ENCODE results near the gene CTBP1. TPM values are rescaled to one million over a fixed set of nuclear protein-coding genes. Genes with fewer than 3 reads are reported as not detected.

Gene CTBP1
- total and polyA plus RNA-seq, 9 of the 15 experiments (the other 6 are each of a cell fraction or from before 2014, with no cell fraction given), result 14.5 to 162 (median 68.2) TPM

DNA sequence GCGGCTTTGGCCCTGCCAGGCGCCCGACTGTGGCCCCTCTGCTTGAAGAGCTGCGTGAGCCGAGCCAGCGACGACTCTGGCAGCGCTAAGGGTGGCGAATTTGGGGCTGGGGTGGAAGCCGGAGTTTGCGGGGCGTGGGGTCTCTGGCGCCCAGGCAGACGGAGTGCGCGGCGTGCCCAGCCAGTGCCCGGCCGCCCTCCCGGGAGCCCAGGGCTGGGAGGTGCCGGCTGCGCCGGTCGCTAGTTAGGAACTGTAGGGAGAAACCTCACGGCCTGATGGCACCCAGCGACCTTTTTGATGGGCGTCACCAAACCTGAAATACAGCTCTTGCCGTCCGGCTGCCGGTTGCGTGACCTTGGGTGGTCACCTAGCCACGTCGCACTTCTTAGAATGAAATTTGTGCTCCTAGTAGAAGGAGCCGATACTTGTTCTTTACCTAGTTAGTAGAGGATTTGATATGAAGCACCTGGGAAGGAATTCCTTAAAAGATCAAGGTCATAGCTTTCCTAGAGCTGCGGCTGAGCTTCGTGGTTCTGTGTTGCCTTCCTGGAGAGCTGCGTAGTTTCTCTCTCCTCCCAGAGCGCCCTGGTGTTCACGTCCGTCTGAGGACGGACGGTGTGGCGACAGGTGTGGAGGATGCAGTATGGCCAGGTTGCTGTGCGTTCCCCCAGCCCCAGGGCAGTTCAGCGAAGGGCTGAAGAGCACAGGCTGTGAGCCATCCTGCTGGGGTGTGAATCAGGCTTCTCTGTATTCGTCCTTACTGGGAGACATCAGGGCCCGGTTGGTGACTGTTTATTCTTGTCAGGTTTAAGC, 41.4 kb upstream of the CTBP1 start (continued):
- TF ChIP-seq YY1 (IDR thresholded peaks at IDR 0.05; ENCODE audit: borderline replicate concordance in 1 of 3, control insufficient read depth in 1 of 3, extremely low read depth in 1 of 3, insufficient read depth in 3 of 3, insufficient read length in 1 of 3, insufficient replicate concordance in 2 of 3, low read depth in 1 of 3, low read length in 2 of 3) (no peak), CXXC5 (CRISPR knock-in tag; IDR thresholded peaks at IDR 0.05) (no peak), ZC3H4 (CRISPR knock-in tag; IDR thresholded peaks at IDR 0.05; ENCODE audit: borderline replicate concordance) (peak; percentile 48; the same call in 1 of the 2 replicates), GABPB2 (CRISPR knock-in tag; conservative IDR thresholded peaks at IDR 0.05) (no peak), MAFG (tag; conservative IDR thresholded peaks at IDR 0.05) (no peak), ZBTB8A (IDR thresholded peaks at IDR 0.05; ENCODE audit: partially characterized antibody) (no peak), RBBP5 (IDR thresholded peaks at IDR 0.05; ENCODE audit: borderline replicate concordance, insufficient read depth, low read length, poor library complexity, severe bottlenecking) (peak; percentile 74), CHD1 (IDR thresholded peaks at IDR 0.05; ENCODE audit: low read length) (peak; percentile 77), NFRKB (IDR thresholded peaks at IDR 0.05; ENCODE audit: low read depth) (no peak), PHF21A (IDR thresholded peaks at IDR 0.05; ENCODE audit: borderline replicate concordance, low read depth) (no peak), CCAR2 (IDR thresholded peaks at IDR 0.05; ENCODE audit: low read depth, low read length) (no peak), LEF1 (IDR thresholded peaks at IDR 0.05) (no peak), HMGN3 (IDR thresholded peaks at IDR 0.05; ENCODE audit: borderline replicate concordance, extremely low read depth, insufficient read length, low read depth, low read length) (no peak), ZNF12 (CRISPR knock-in tag; IDR thresholded peaks at IDR 0.05) (no peak), RFX1 (IDR thresholded peaks at IDR 0.05) (no peak), POU5F1 (IDR thresholded peaks at IDR 0.05; ENCODE audit: borderline replicate concordance, low read depth, low read length, partially characterized antibody) (no peak), ADNP (tag; IDR thresholded peaks at IDR 0.05) (no peak), MYNN (IDR thresholded peaks at IDR 0.05) (0 out of 2 replicates have a peak, but pooled peaks have one; percentile 1), MYNN (CRISPR knock-in tag; IDR thresholded peaks at IDR 0.05) (no peak), ZNF766 (CRISPR knock-in tag; conservative IDR thresholded peaks at IDR 0.05) (0 out of 2 replicates have a peak, but pooled peaks have one; percentile 39), KAT7 (CRISPR knock-in tag; IDR thresholded peaks at IDR 0.05; ENCODE audit: borderline replicate concordance) (no peak), ZBTB17 (CRISPR knock-in tag; IDR thresholded peaks at IDR 0.05) (no peak), ZNF707 (CRISPR knock-in tag; conservative IDR thresholded peaks at IDR 0.05) (no peak), RBM25 (IDR thresholded peaks at IDR 0.05; ENCODE audit: low read depth, low read length, severe bottlenecking) (no peak), ELF2 (CRISPR knock-in tag; IDR thresholded peaks at IDR 0.05) (no peak)
- TF ChIP-seq, protein P1, sequence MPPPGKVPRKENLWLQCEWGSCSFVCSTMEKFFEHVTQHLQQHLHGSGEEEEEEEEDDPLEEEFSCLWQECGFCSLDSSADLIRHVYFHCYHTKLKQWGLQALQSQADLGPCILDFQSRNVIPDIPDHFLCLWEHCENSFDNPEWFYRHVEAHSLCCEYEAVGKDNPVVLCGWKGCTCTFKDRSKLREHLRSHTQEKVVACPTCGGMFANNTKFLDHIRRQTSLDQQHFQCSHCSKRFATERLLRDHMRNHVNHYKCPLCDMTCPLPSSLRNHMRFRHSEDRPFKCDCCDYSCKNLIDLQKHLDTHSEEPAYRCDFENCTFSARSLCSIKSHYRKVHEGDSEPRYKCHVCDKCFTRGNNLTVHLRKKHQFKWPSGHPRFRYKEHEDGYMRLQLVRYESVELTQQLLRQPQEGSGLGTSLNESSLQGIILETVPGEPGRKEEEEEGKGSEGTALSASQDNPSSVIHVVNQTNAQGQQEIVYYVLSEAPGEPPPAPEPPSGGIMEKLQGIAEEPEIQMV (tag; conservative IDR thresholded peaks at IDR 0.05; ENCODE audit: low read depth), result no peak
- TF ChIP-seq, protein P2, sequence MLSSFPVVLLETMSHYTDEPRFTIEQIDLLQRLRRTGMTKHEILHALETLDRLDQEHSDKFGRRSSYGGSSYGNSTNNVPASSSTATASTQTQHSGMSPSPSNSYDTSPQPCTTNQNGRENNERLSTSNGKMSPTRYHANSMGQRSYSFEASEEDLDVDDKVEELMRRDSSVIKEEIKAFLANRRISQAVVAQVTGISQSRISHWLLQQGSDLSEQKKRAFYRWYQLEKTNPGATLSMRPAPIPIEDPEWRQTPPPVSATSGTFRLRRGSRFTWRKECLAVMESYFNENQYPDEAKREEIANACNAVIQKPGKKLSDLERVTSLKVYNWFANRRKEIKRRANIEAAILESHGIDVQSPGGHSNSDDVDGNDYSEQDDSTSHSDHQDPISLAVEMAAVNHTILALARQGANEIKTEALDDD (IDR thresholded peaks at IDR 0.05), result no peak

Data from K562 (cell line).